GM23248 (cell line): Measurements from ENCODE around the gene ZSCAN30.

Experiments
- EZH2 ChIP-seq: fragments of 200-600 bp; sonication (generic); IDR thresholded peaks from 2 replicates; pipeline ENCODE4 v1.6.1; 2018; ENCODE audit warnings: antibody characterized with exemption, mild to moderate bottlenecking; ENCODE audit not compliant: insufficient read depth, poor library complexity, severe bottlenecking
- EZH2phosphoT487 ChIP-seq: fragments of 200-600 bp; sonication (generic); IDR thresholded peaks from 2 replicates; pipeline ENCODE4 v1.6.1; 2018; ENCODE audit warnings: antibody characterized with exemption, moderate library complexity, mild to moderate bottlenecking, low read depth; ENCODE audit not compliant: insufficient read depth

DNA sequence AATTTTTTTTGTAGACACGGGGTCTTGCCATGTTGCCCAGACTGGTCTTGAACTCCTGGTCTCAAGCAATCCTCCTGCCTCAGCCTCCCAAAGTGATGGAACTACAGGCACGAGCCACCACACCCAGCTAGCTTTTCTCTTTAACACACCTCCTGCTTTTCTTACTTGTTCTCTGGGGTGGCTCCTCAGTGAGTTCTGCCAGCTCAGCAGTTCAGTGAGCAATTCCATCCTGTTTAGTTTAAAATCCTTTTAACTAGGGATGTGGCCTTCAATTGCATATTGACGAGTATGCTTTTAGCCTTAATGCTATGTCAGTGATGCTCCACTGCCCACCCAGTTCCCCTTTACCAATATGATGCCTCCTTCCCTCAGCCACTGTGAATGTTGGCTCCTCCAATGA lies 33.1 kb downstream of the ZSCAN30 start:
- TF ChIP-seq EZH2 (no peak), EZH2phosphoT487 (no peak)
